A673 (cell line): Measurements from ENCODE around the gene H2BK1. TPM values are rescaled to one million over a fixed set of nuclear protein-coding genes. Genes with fewer than 3 reads are reported as not detected.

ENCODE experiments used
- BruUV-seq: library from RNA; stranded (reverse); fragments of 400-500 nt; replicated peaks from 2 replicates; lab custom pipeline; 2021; lab: Mats Ljungman, UMichigan
- CTCF ChIA-PET: fragments of 300-600 bp; sonication (Branson Sonifier 250); formaldehyde crosslinking; loops from one replicate; lab custom pipeline; 2022; ENCODE audit warnings: antibody characterized with exemption; lab: Charles Lee
- POLR2A ChIA-PET: fragments of 300-600 bp; sonication (Branson Sonifier 250); formaldehyde crosslinking; loops from one replicate; lab custom pipeline; 2022; ENCODE audit warnings: antibody characterized with exemption; ENCODE audit not compliant: low non-redundant PET; lab: Charles Lee
- DNase-seq: peaks from one replicate; pipeline ENCODE4 v3.0.0-alpha.2; 2015; ENCODE audit warnings: low spot score
- H3K27ac ChIP-seq: fragments of 200-600 bp; sonication (generic); 2 replicates; pipeline ENCODE4 v1.5.1; 2016; ENCODE audit warnings: mixed run types, low read depth, mild to moderate bottlenecking, mixed read lengths, antibody characterized with exemption, low read length; ENCODE audit not compliant: poor library complexity, severe bottlenecking
- H3K27me3 ChIP-seq: fragments of 200-600 bp; sonication (generic); replicated peaks from 2 replicates; pipeline ENCODE4 v1.6.1; 2017; ENCODE audit warnings: mixed run types, low read depth, mild to moderate bottlenecking, mixed read lengths, antibody characterized with exemption, low read length; ENCODE audit not compliant: insufficient read depth, poor library complexity
- H3K36me3 ChIP-seq: fragments of 200-600 bp; sonication (generic); 2 replicates; pipeline ENCODE4 v1.6.1; 2016; ENCODE audit warnings: mixed run types, mild to moderate bottlenecking, mixed read lengths, antibody characterized with exemption, low read length; ENCODE audit not compliant: insufficient read depth, poor library complexity, severe bottlenecking
- H3K4me1 ChIP-seq: fragments of 200-600 bp; sonication (generic); 2 replicates; pipeline ENCODE4 v1.6.1; 2017; ENCODE audit warnings: mixed run types, mild to moderate bottlenecking, mixed read lengths, antibody characterized with exemption, low read length; ENCODE audit not compliant: insufficient read depth, poor library complexity, severe bottlenecking
- H3K4me3 ChIP-seq: fragments of 200-600 bp; sonication (generic); 2 replicates; pipeline ENCODE4 v1.5.1; 2016; ENCODE audit warnings: low read depth, mixed run types, mild to moderate bottlenecking, mixed read lengths, low read length; ENCODE audit not compliant: poor library complexity, severe bottlenecking
- H3K9me3 ChIP-seq: fragments of 200-600 bp; sonication (generic); 2 replicates; pipeline ENCODE4 v1.6.1; 2016; ENCODE audit warnings: mixed run types, low read depth, mild to moderate bottlenecking, mixed read lengths, antibody characterized with exemption, low read length; ENCODE audit not compliant: poor library complexity, severe bottlenecking
- CTCF ChIP-seq: fragments of 300-800, 200-600 bp; sonication (generic); conservative IDR thresholded peaks from 2 replicates; pipeline ENCODE4 v1.5.1; 2017; ENCODE audit warnings: low read depth, mild to moderate bottlenecking, antibody characterized with exemption, low read length, moderate library complexity, mixed read lengths
- EZH2 ChIP-seq: fragments of 200-600 bp; sonication (generic); IDR thresholded peaks from 2 replicates; pipeline ENCODE4 v1.6.1; 2017; ENCODE audit warnings: borderline replicate concordance, low read depth, mild to moderate bottlenecking, mixed read lengths, antibody characterized with exemption, low read length; ENCODE audit not compliant: poor library complexity, severe bottlenecking
- intact Hi-C: fragments of 100-400 bp; cut with micrococcal nuclease; formaldehyde crosslinking; loops from one replicate; pipeline ENCODE4 v1.10.0; 2022; ENCODE audit not compliant: unreplicated experiment
- total RNA-seq: library from RNA; stranded (reverse); gene quantifications from 2 replicates; pipeline ENCODE4 v1.2.3, GENCODE V29; 2021

Gene H2BK1
- total RNA-seq, 1 experiment from 2014 or later = not detected

GRCh38 chr7:151209588-151209987 lies 700 bp downstream of the H2BK1 start:
- H3K9me3 ChIP-seq = no peaks in the 10 kb centered on the region
- BruUV-seq = no TSS peak
- no peak overlapping the region for H3K4me3 ChIP-seq
- intact Hi-C loops = no loop called here
- ChIA-PET POLR2A (no interaction called here), CTCF (no interaction called here)
- no peak for DNase-seq
- H3K4me1 ChIP-seq = no peaks in the 10 kb centered on the region
- peaks cover 14% of the 10 kb centered on the region for H3K27me3 ChIP-seq
- TF ChIP-seq CTCF (no peak), EZH2 (no peak)
- no peak overlapping the region for H3K27ac ChIP-seq
- peaks cover 21% of the 10 kb centered on the region for H3K36me3 ChIP-seq

GRCh38 chr7:151208253-151208862 lies 1.9 kb downstream of the H2BK1 start:
- ChIA-PET POLR2A (no interaction called here), CTCF (interaction anchor here (0.9 kb wide), 1 partner anchor 35 kb away, joined by 3 read pairs; no protein-coding TSS in a partner anchor)
- DNase-seq = no peak
- no peaks in the 10 kb centered on the region for H3K4me1 ChIP-seq
- peaks cover 12% of the 10 kb centered on the region for H3K36me3 ChIP-seq
- peaks cover 27% of the 10 kb centered on the region for H3K27me3 ChIP-seq
- no TSS peak for BruUV-seq
- intact Hi-C loops = no loop called here
- no peak overlapping the region for H3K27ac ChIP-seq
- no peak overlapping the region for H3K4me3 ChIP-seq
- TF ChIP-seq CTCF (no peak), EZH2 (no peak)
- no peaks in the 10 kb centered on the region for H3K9me3 ChIP-seq

GRCh38 chr7:151207804-151208203 lies 2.5 kb downstream of the H2BK1 start:
- intact Hi-C loops = no loop called here
- no peak for TF ChIP-seq CTCF
- no peak for TF ChIP-seq EZH2
- Histone ChIP-seq H3K4me1 (no peaks in the 10 kb centered on the region), H3K36me3 (peaks cover 7% of the 10 kb centered on the region), H3K9me3 (no peaks in the 10 kb centered on the region), H3K4me3 (no peak overlapping the region), H3K27me3 (peaks cover 28% of the 10 kb centered on the region), H3K27ac (no peak overlapping the region)
- POLR2A ChIA-PET = no interaction called here
- CTCF ChIA-PET = interaction anchor here (0.9 kb wide), 1 partner anchor 36 kb away, joined by 3 read pairs; no protein-coding TSS in a partner anchor
- DNase-seq = no peak
- no TSS peak for BruUV-seq
